HL-60 (cell line): ENCODE results near the gene COL11A2.

Experiments
- DNase-seq, 2 experiments: peaks; one replicate each; pipeline ENCODE4 v3.0.0-alpha.2; 2010 to 2020; ENCODE audit warnings: low read depth in 1 of 2, low spot score in 1 of 2
- H3K27ac ChIP-seq: fragments of 250-450 bp; sonication (Bioruptor Pico); replicated peaks from 2 replicates; pipeline ENCODE4 v1.5.1; 2020; ENCODE audit warnings: mild to moderate bottlenecking, moderate library complexity
- H3K27me3 ChIP-seq: fragments of 250-450 bp; sonication (Bioruptor Pico); 2 replicates; pipeline ENCODE4 v1.5.1; 2021; ENCODE audit warnings: mild to moderate bottlenecking, moderate library complexity; ENCODE audit not compliant: insufficient read depth, poor library complexity, severe bottlenecking
- H3K4me3 ChIP-seq: replicated peaks from 2 replicates; pipeline ENCODE4 v1.5.1; 2011; ENCODE audit warnings: mild to moderate bottlenecking, control low read depth, low read length; ENCODE audit not compliant: insufficient read depth
- GABPA ChIP-seq: IDR thresholded peaks from 2 replicates; pipeline ENCODE4 v1.6.1; 2012; ENCODE audit warnings: low read depth
- POLR2AphosphoS5 ChIP-seq: IDR thresholded peaks from 2 replicates; pipeline ENCODE4 v1.6.1; 2012; ENCODE audit warnings: low read depth
- SPI1 ChIP-seq: IDR thresholded peaks from 2 replicates; pipeline ENCODE4 v1.6.1; 2012; ENCODE audit warnings: low read depth, mild to moderate bottlenecking, borderline replicate concordance
- TF ChIP-seq, protein P1 (sequence below): IDR thresholded peaks from one replicate; pipeline ENCODE4 v1.5.1; 2011; ENCODE audit warnings: low read length, control low read depth, inconsistent platforms; ENCODE audit not compliant: insufficient read depth
- TF ChIP-seq, protein P2 (sequence below): IDR thresholded peaks from 2 replicates; pipeline ENCODE4 v1.6.1; 2012; ENCODE audit warnings: low read depth; ENCODE audit not compliant: insufficient replicate concordance

The COL11A2 gene

DNA sequence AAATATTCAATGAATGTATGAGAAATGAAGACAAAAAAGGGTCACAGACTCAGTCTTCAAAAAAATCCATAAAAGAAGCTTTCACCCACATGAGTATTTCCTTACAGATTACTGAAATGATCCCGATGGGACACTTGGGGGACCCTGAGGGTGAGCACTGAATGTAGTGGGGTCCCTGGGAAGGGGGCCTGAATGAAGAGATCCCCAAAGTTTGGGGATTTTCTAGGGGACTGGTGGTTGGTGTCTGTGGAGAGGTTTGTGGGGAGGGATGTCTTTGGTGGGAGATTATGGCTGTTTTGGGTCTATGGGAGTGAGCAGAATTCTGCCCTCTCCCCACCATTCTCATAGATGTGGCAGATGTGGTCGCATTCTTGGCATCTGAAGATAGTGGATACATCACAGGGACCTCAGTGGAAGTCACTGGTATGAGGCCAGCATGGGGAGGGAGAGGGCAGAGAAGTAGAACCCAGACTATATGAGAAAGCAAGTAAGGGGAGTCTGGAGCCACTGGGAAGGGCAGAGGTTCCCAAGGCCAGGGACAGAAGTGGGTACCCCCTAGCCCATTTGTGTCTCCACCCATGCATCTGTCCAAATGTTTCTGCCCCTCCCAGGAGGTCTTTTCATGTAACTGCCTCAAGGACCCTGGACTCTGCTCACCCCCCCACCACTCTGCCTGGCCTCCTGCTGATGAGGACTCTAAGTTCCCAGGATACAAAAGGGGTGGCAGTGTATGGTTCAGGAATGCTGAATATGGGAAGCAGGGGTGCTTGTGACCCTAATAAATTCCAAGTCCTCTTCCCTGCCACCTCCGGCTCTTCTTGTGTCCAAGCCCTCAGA, 14.0 kb upstream of the COL11A2 start:
- H3K4me3 ChIP-seq: no peak overlapping the region
- no peak for DNase-seq
- TF ChIP-seq, protein P1, sequence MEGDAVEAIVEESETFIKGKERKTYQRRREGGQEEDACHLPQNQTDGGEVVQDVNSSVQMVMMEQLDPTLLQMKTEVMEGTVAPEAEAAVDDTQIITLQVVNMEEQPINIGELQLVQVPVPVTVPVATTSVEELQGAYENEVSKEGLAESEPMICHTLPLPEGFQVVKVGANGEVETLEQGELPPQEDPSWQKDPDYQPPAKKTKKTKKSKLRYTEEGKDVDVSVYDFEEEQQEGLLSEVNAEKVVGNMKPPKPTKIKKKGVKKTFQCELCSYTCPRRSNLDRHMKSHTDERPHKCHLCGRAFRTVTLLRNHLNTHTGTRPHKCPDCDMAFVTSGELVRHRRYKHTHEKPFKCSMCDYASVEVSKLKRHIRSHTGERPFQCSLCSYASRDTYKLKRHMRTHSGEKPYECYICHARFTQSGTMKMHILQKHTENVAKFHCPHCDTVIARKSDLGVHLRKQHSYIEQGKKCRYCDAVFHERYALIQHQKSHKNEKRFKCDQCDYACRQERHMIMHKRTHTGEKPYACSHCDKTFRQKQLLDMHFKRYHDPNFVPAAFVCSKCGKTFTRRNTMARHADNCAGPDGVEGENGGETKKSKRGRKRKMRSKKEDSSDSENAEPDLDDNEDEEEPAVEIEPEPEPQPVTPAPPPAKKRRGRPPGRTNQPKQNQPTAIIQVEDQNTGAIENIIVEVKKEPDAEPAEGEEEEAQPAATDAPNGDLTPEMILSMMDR: no peak
- TF ChIP-seq, protein P2, sequence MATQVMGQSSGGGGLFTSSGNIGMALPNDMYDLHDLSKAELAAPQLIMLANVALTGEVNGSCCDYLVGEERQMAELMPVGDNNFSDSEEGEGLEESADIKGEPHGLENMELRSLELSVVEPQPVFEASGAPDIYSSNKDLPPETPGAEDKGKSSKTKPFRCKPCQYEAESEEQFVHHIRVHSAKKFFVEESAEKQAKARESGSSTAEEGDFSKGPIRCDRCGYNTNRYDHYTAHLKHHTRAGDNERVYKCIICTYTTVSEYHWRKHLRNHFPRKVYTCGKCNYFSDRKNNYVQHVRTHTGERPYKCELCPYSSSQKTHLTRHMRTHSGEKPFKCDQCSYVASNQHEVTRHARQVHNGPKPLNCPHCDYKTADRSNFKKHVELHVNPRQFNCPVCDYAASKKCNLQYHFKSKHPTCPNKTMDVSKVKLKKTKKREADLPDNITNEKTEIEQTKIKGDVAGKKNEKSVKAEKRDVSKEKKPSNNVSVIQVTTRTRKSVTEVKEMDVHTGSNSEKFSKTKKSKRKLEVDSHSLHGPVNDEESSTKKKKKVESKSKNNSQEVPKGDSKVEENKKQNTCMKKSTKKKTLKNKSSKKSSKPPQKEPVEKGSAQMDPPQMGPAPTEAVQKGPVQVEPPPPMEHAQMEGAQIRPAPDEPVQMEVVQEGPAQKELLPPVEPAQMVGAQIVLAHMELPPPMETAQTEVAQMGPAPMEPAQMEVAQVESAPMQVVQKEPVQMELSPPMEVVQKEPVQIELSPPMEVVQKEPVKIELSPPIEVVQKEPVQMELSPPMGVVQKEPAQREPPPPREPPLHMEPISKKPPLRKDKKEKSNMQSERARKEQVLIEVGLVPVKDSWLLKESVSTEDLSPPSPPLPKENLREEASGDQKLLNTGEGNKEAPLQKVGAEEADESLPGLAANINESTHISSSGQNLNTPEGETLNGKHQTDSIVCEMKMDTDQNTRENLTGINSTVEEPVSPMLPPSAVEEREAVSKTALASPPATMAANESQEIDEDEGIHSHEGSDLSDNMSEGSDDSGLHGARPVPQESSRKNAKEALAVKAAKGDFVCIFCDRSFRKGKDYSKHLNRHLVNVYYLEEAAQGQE: no peak
- no peak for TF ChIP-seq GABPA
- TF ChIP-seq POLR2AphosphoS5: no peak
- TF ChIP-seq SPI1: no peak
- H3K27ac ChIP-seq: no peak overlapping the region
- no peaks in the 10 kb centered on the region for H3K27me3 ChIP-seq

DNA sequence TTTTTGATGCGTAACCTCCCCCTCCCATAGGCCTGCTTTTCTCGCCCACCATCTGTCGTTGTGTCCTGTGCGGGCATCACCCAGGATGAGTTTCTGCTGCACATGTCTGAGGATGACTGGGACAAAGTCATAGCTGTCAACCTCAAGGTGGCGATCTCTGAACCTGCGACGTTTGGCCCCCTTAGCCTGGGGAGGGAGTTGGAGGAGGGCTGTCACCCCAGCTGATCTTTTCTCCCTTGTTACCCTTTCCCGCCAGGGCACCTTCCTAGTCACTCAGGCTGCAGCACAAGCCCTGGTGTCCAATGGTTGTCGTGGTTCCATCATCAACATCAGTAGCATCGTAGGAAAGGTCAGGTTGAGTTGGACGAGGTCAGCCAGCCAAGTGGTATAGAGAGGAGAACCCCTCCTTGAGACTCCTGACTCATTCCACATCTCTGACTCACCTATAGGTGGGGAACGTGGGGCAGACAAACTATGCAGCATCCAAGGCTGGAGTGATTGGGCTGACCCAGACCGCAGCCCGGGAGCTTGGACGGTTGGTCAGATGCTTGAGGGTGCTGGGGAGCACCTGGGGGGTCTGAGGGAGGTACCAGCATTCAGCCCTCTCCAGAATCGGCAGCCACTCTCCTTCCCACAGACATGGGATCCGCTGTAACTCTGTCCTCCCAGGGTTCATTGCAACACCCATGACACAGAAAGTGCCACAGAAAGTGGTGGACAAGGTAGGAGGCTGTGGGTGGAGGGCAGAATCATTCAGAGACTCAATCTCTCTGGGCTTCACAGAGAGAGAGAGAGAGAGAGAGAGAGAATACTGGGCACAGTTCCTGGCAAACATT, 13.1 kb upstream of the COL11A2 start:
- no peak for DNase-seq
- no peaks in the 10 kb centered on the region for H3K27me3 ChIP-seq
- no peak overlapping the region for H3K4me3 ChIP-seq
- no peak overlapping the region for H3K27ac ChIP-seq
- TF ChIP-seq, protein P2: no peak
- TF ChIP-seq SPI1 (no peak), POLR2AphosphoS5 (0 out of 2 replicates have a peak, but pooled peaks have one; percentile 37)

DNA sequence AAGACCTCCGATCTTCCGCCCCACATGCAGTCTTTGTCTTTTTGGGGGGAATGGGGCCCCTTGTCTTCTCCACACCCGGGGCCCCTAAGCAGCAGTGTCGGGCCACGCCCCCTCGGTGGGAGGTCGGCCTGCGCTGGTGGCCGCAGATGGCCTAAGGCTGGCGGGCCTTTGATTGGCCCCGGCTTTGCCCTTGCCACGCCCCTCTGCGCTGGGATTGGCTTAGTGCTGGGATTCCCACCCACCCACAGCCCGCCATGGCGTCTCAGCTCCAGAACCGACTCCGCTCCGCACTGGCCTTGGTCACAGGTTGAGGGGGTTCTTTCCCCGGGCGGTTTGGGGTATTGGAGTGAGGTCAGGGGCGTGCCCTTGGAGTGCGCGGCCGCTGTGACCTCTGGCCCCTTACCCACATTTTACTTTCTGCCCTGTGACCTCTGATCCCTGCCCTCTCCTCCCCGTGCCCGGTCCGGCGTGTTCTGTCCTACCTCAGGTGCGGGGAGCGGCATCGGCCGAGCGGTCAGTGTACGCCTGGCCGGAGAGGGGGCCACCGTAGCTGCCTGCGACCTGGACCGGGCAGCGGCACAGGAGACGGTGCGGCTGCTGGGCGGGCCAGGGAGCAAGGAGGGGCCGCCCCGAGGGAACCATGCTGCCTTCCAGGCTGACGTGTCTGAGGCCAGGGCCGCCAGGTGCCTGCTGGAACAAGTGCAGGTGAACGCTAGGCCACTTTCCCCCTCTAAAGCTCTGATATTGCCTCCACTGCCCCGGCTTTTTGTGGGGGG, 12.3 kb upstream of the COL11A2 start, which contains the start of gene HSD17B8:
TSS of gene HSD17B8 (plus strand) at position 241 of the 776 bp plus-strand sequence. CDS start at position 255, 14 bp downstream.
- H3K27me3 ChIP-seq: no peaks in the 10 kb centered on the region
- TF ChIP-seq, protein P2: no peak
- no peak for TF ChIP-seq GABPA
- TF ChIP-seq, protein P1: no peak
- peak; percentile 38; the same call in 1 of the 2 replicates for TF ChIP-seq POLR2AphosphoS5
- TF ChIP-seq SPI1: no peak
- no peak within 1 kb of the TSS for H3K4me3 ChIP-seq
- peak in 1 of 2 experiments; percentile 30 for DNase-seq
- no peak within 1 kb of the TSS for H3K27ac ChIP-seq
